SW 1271 (cell line): ENCODE results near the gene PAGE2B.
"Not testable (repeated sequence)": the region's sequence is repeated elsewhere in the genome, so short reads cannot be mapped to it uniquely, and the experiment has no call there.

Experiments used
- DNase-seq, 2 experiments: peaks; one replicate each; lab custom pipeline; 2025; lab: John Stamatoyannopoulos, UW

Gene PAGE2B

GRCh38 chrX:55109306-55109705, 34.5 kb downstream of the PAGE2B start:
- DNase-seq, result no peak

- DNase-seq, result no peak
Measured at GRCh38 chrX:55111578-55112254, 36.9 kb downstream of the PAGE2B start.

GRCh38 chrX:55116589-55116988, 41.8 kb downstream of the PAGE2B start:
- not testable (repeated sequence) for DNase-seq

- no peak for DNase-seq
Measured at GRCh38 chrX:55118574-55118973, 43.7 kb downstream of the PAGE2B start.

GRCh38 chrX:55119271-55119670, 44.4 kb downstream of the PAGE2B start:
- no peak for DNase-seq

- no peak for DNase-seq
Measured at GRCh38 chrX:55119712-55120111, 44.9 kb downstream of the PAGE2B start.

- no peak for DNase-seq
Measured at GRCh38 chrX:55120761-55121358, 46.0 kb downstream of the PAGE2B start.

- no peak for DNase-seq
Measured at GRCh38 chrX:55123900-55124299, 49.1 kb downstream of the PAGE2B start.

- DNase-seq, result no peak
Measured at GRCh38 chrX:55127692-55128091, 52.9 kb downstream of the PAGE2B start.
